A549 (cell line): ENCODE results near the gene DNM3. TPM values are rescaled to one million over a fixed set of nuclear protein-coding genes. Genes with fewer than 3 reads are reported as not detected.

Source experiments
- ATAC-seq, 2 experiments: fragments of 200-7000 bp in 1 of 2; fragments of >200 bp in 1 of 2; cut with Nextera tagmentation in 1 of 2; cut with Tn5 transposase in 1 of 2; 3 replicates each; pipeline versions ENCODE4 v1.8.0 to v1.9.1; 2018 to 2020; ENCODE audit warnings: mild to moderate bottlenecking in 1 of 2, moderate library complexity in 1 of 2
- CTCF ChIA-PET: fragments of 300-600 bp; sonication (Branson Sonifier 250); formaldehyde crosslinking; extraction: SDS; loops from one replicate; lab custom pipeline; 2021; ENCODE audit warnings: antibody characterized with exemption, inconsistent platforms; lab: Yijun Ruan, JAX
- POLR2A ChIA-PET: fragments of 350-600 bp; formaldehyde crosslinking; extraction: SDS; loops from one replicate; lab custom pipeline; 2021; ENCODE audit warnings: antibody characterized with exemption, inconsistent platforms; lab: Yijun Ruan, JAX
- DNase-seq, 2 experiments: peaks; one replicate each; pipeline versions ENCODE4 v3.0.0 to v3.0.0-alpha.2; 2011 to 2016; ENCODE audit warnings: low read depth in 1 of 2, low spot score in 1 of 2
- FAIRE-seq: peaks from 2 replicates; lab custom pipeline; 2011; peaks lifted over from hg19 to GRCh38; lab: Jason Lieb, UNC
- H3K27ac ChIP-seq, 2 experiments: fragments of >200 bp; sonication (Bioruptor Twin); formaldehyde crosslinking; 3 replicates each; pipeline ENCODE4 v1.5.1; 2016 to 2017
- H3K4me1 ChIP-seq: fragments of >200 bp; sonication (Bioruptor Twin); formaldehyde crosslinking; 3 replicates; pipeline ENCODE4 v1.6.1; 2016
- H3K4me2 ChIP-seq: fragments of >200 bp; sonication (Bioruptor Twin); formaldehyde crosslinking; 3 replicates; pipeline ENCODE4 v1.6.1; 2016
- H3K4me3 ChIP-seq: fragments of >200 bp; sonication (Bioruptor Twin); formaldehyde crosslinking; 3 replicates; pipeline ENCODE4 v1.5.1; 2016
- H3K9me3 ChIP-seq: fragments of >200 bp; sonication (Bioruptor Twin); formaldehyde crosslinking; 3 replicates; pipeline ENCODE4 v1.6.1; 2016
- BHLHE40 ChIP-seq: IDR thresholded peaks from 2 replicates; pipeline ENCODE4 v1.6.1; 2012; ENCODE audit warnings: low read depth, low read length, inconsistent platforms
- CBX8 ChIP-seq: fragments of 200-600 bp; sonication (generic); IDR thresholded peaks from 2 replicates; pipeline ENCODE4 v1.6.1; 2016
- CEBPB ChIP-seq, 2 experiments: fragments of >200 bp in 1 of 2; sonication (Bioruptor Twin) in 1 of 2; formaldehyde crosslinking in 1 of 2; IDR thresholded peaks; 2 replicates each; pipeline ENCODE4 v1.6.1; 2012 to 2016
- CHD2 ChIP-seq: fragments of 150-350 bp; IDR thresholded peaks from 2 replicates; pipeline ENCODE4 v1.6.1; 2014; ENCODE audit warnings: low read length; ENCODE audit not compliant: partially characterized antibody
- CTCF ChIP-seq: fragments of >200 bp; sonication (Bioruptor Twin); formaldehyde crosslinking; IDR thresholded peaks from 3 replicates; pipeline ENCODE4 v1.5.1; 2016
- E2F6 ChIP-seq: IDR thresholded peaks from 2 replicates; pipeline ENCODE4 v1.6.1; 2012; ENCODE audit warnings: low read depth, borderline replicate concordance
- EHMT2 ChIP-seq: fragments of 200-600 bp; sonication (generic); IDR thresholded peaks from 2 replicates; pipeline ENCODE4 v1.6.1; 2016; ENCODE audit warnings: antibody characterized with exemption, low read depth, mild to moderate bottlenecking, moderate library complexity
- EP300 ChIP-seq, 2 experiments: fragments of >200 bp; sonication (Bioruptor Twin); formaldehyde crosslinking; IDR thresholded peaks; 2 replicates in 1 of 2; 3 replicates in 1 of 2; pipeline ENCODE4 v1.6.1; 2016 to 2017
- GATA3 ChIP-seq: IDR thresholded peaks from 2 replicates; pipeline ENCODE4 v1.6.1; 2012; ENCODE audit warnings: borderline replicate concordance
- HES2 ChIP-seq: fragments of >200 bp; sonication (Bioruptor Twin); formaldehyde crosslinking; IDR thresholded peaks from 2 replicates; pipeline ENCODE4 v1.6.1; 2016
- KDM5A ChIP-seq: fragments of 200-600 bp; sonication (generic); IDR thresholded peaks from 2 replicates; pipeline ENCODE4 v1.6.1; 2016; ENCODE audit warnings: antibody characterized with exemption, mild to moderate bottlenecking
- MAX ChIP-seq: IDR thresholded peaks from 2 replicates; pipeline ENCODE4 v1.6.1; 2012
- MAZ ChIP-seq: fragments of 150-350 bp; IDR thresholded peaks from 2 replicates; pipeline ENCODE4 v1.6.1; 2014; ENCODE audit warnings: antibody characterized with exemption, low read depth, low read length, borderline replicate concordance
- MYC ChIP-seq: IDR thresholded peaks from 2 replicates; pipeline ENCODE4 v1.6.1; 2012; ENCODE audit warnings: mild to moderate bottlenecking, inconsistent platforms, low read length, improper control_type of control experiment, borderline replicate concordance
- NFE2L2 ChIP-seq: fragments of 150-350 bp; conservative IDR thresholded peaks from 2 replicates; pipeline ENCODE4 v1.6.1; 2014; ENCODE audit warnings: low read length
- RAD21 ChIP-seq, 2 experiments: fragments of >200 bp in 1 of 2; sonication (Bioruptor Twin) in 1 of 2; formaldehyde crosslinking in 1 of 2; IDR thresholded peaks in 1 of 2; conservative IDR thresholded peaks in 1 of 2; 2 replicates in 1 of 2; 3 replicates in 1 of 2; pipeline ENCODE4 v1.6.1; 2012 to 2018; ENCODE audit warnings: inconsistent platforms in 1 of 2
- RFX5 ChIP-seq: fragments of 450-650 bp; IDR thresholded peaks from 2 replicates; pipeline ENCODE4 v1.7.1; 2014; ENCODE audit warnings: antibody characterized with exemption, mild to moderate bottlenecking, moderate library complexity
- SMC3 ChIP-seq: fragments of >200 bp; sonication (Bioruptor Twin); formaldehyde crosslinking; IDR thresholded peaks from 3 replicates; pipeline ENCODE4 v1.6.1; 2018; ENCODE audit warnings: inconsistent platforms
- TP53 ChIP-seq: fragments of 250-450 bp; sonication (Bioruptor Pico); IDR thresholded peaks from 2 replicates; pipeline ENCODE4 v1.5.0; 2021; ENCODE audit warnings: mild to moderate bottlenecking, moderate library complexity
- ZC3H11A ChIP-seq: fragments of 450-650 bp; IDR thresholded peaks from 2 replicates; pipeline ENCODE4 v1.6.1; 2014; ENCODE audit warnings: antibody characterized with exemption, mild to moderate bottlenecking
- ZNF302 ChIP-seq: fragments of 250-450 bp; sonication (Bioruptor Pico); IDR thresholded peaks from 2 replicates; pipeline ENCODE4 v1.9.0; 2021; ENCODE audit warnings: inconsistent platforms, mild to moderate bottlenecking, moderate library complexity
- WGBS: methylation state at CpG from one replicate; pipeline ENCODE4 v1.1.6; 2017; ENCODE audit errors: missing lambda C conversion rate; 5-methylcytosine and 5-hydroxymethylcytosine counted together
- polyA plus RNA-seq, 4 experiments: library from polyadenylated mRNA; depleted of rRNA in 3 of 4; stranded (reverse); fragments of >200 nt; fragmentation: RNase III in 1 of 4; extraction: RNeasy Plus Mini Kit Qiagen cat#74134 plus additional on column Dnase treatment in 1 of 4; gene quantifications; 2 replicates in 3 of 4; 3 replicates in 1 of 4; pipeline ENCODE4 v1.2.3, GENCODE V29; 2011 to 2017
- TF ChIP-seq, protein P1 (sequence below): fragments of 250-450 bp; sonication (Bioruptor Pico); IDR thresholded peaks from 2 replicates; pipeline ENCODE4 v1.5.0; 2021; ENCODE audit warnings: mild to moderate bottlenecking, moderate library complexity, borderline replicate concordance

DNM3 gene
- polyA plus RNA-seq, 2 of the 4 experiments (the other 2 are of a cell fraction), result 0.57 to 1.5 TPM

- no peak for FAIRE-seq
- Histone ChIP-seq H3K4me1 (peaks cover 54% of the 10 kb centered on the region), H3K27ac (peak overlapping the region; percentile 28 to 68), H3K4me3 (no peak overlapping the region), H3K9me3 (no peaks in the 10 kb centered on the region), H3K4me2 (peak overlapping the region; percentile 39)
- ChIA-PET CTCF (interaction anchor here (0.6 to 0.8 kb wide), 2 partner anchors 187 to 561 kb away, joined by 3 read pairs; no protein-coding TSS in a partner anchor), POLR2A (interaction anchor here (0.6 to 1.4 kb wide), 2 partner anchors 22 to 44 kb away, joined by 3 to 6 read pairs; no protein-coding TSS in a partner anchor)
- 0 out of 4 replicates have a peak, but pooled peaks of 1 of the 2 experiments have one; percentile 21 for TF ChIP-seq CEBPB (IDR thresholded peaks at IDR 0.05)
- TF ChIP-seq MAZ, result no peak
- 82% methylated on average over 1 of the region's 1 CpG for WGBS
- no peak for ATAC-seq
- no peak for DNase-seq
These were observed 436.7 kb downstream of the DNM3 start for GRCh38 chr1:172277989-172278388.

GRCh38 chr1:172278478-172278877, 437.2 kb downstream of the DNM3 start:
- FAIRE-seq, result no peak
- peak; percentile 66 to 67; a peak in 4 of 6 replicates for ATAC-seq
- Histone ChIP-seq H3K9me3 (no peaks in the 10 kb centered on the region), H3K27ac (peak overlapping the region; percentile 28 to 68), H3K4me1 (peaks cover 53% of the 10 kb centered on the region), H3K4me2 (peak overlapping the region; percentile 39), H3K4me3 (no peak overlapping the region)
- 30% methylated on average over 1 of the region's 1 CpG for WGBS
- DNase-seq, result peak in 1 of 2 experiments; percentile 40
- TF ChIP-seq BHLHE40 (no peak), EP300 (IDR thresholded peaks at IDR 0.05) (0 out of 5 replicates have a peak, but pooled peaks of 1 of the 2 experiments have one; percentile 11)
- POLR2A ChIA-PET, result interaction anchor here (1.4 kb wide), 1 partner anchor 44 kb away, joined by 6 read pairs; no protein-coding TSS in a partner anchor
- CTCF ChIA-PET, result interaction anchor here (0.6 kb wide), 1 partner anchor 561 kb away, joined by 3 read pairs; no protein-coding TSS in a partner anchor

DNA sequence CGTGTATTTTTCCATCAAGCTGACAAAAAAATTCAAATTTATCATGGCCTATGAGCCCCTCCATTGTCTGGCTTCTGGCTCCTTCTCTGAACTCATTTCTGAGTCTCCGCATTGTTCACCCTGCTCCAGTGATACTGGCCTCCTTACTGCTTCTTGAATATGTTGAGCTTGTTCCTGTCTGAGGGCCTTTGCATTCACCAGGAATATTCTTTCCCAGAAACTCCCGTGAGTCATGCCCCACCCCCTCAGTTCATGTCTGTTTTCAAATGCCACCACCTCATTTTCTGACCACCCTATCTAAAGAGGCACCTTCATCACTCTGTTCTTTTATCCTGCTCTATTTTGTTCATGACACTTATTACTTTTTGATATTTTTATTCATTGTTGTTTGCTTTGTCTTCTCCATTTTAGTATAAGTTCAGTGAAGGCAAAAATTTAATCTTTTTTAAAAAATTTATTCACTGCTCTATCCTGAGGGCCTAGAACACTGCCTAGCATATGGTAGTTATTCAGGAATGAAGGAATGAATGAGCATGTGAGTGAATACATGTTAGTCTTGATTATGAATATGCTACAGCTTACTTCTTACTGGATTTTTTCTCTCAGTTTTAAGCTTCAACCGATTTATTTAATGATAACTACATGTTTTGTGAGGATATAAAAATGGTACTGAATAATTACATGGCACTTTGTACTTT, 438.8 kb downstream of the DNM3 start:
- ChIA-PET CTCF (interaction anchor here (0.6 kb wide), 1 partner anchor 13 kb away, joined by 3 read pairs; no protein-coding TSS in a partner anchor), POLR2A (no interaction called here)
- Histone ChIP-seq H3K9me3 (no peaks in the 10 kb centered on the region), H3K4me2 (no peak overlapping the region), H3K27ac (peak overlapping the region in 1 of 2 experiments; percentile 56; a peak in 3 of 6 replicates)
- WGBS, result 73% methylated on average over 4 of the region's 4 CpGs
- TF ChIP-seq RFX5, result no peak
- no peak for TF ChIP-seq ZC3H11A
- no peak for TF ChIP-seq CHD2
- no peak for TF ChIP-seq MYC
- no peak for TF ChIP-seq KDM5A
- TF ChIP-seq CBX8, result no peak
- no peak for TF ChIP-seq SMC3
- TF ChIP-seq TP53 (CRISPR knock-in tag), result no peak
- no peak for TF ChIP-seq RAD21 (conservative IDR thresholded peaks at IDR 0.05 in 1 of 2, IDR thresholded peaks at IDR 0.05 in 1 of 2)
- no peak for TF ChIP-seq GATA3
- TF ChIP-seq, protein P1, sequence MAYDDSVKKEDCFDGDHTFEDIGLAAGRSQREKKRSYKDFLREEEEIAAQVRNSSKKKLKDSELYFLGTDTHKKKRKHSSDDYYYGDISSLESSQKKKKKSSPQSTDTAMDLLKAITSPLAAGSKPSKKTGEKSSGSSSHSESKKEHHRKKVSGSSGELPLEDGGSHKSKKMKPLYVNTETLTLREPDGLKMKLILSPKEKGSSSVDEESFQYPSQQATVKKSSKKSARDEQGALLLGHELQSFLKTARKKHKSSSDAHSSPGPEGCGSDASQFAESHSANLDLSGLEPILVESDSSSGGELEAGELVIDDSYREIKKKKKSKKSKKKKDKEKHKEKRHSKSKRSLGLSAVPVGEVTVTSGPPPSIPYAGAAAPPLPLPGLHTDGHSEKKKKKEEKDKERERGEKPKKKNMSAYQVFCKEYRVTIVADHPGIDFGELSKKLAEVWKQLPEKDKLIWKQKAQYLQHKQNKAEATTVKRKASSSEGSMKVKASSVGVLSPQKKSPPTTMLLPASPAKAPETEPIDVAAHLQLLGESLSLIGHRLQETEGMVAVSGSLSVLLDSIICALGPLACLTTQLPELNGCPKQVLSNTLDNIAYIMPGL (CRISPR knock-in tag), result no peak
- no peak for TF ChIP-seq HES2
- TF ChIP-seq EHMT2, result no peak
- TF ChIP-seq NFE2L2, result no peak
- no peak for TF ChIP-seq ZNF302 (CRISPR knock-in tag)
- no peak for TF ChIP-seq E2F6
- TF ChIP-seq CTCF, result no peak
- no peak for TF ChIP-seq MAX
- TF ChIP-seq, all 56 proteins: peak for 0
- Histone ChIP-seq H3K4me3 (no peak overlapping the region), H3K4me1 (peaks cover 39% of the 10 kb centered on the region)
- no peak for ATAC-seq
- FAIRE-seq, result no peak
- no peak for DNase-seq
